Naive B cell (primary cell): ENCODE results near the gene DDX47. TPM values are rescaled to one million over a fixed set of nuclear protein-coding genes. Genes with fewer than 3 reads are reported as not detected.

Source experiments
- ATAC-seq, 2 donors: fragments of 150-1000 bp; cut with Tn5 transposase; 2 replicates each; pipeline ENCODE4 v1.10.0; 2021; ENCODE audit warnings: low read depth in 2 of 2, mild to moderate bottlenecking in 2 of 2, moderate library complexity in 2 of 2
- DNase-seq: peaks from one replicate; pipeline ENCODE4 v3.0.0; 2022
- H3K27ac Mint-ChIP-seq, 6 donors: one replicate each; pipeline ENCODE4 v1.8.0; 2020 to 2022; ENCODE audit warnings: mild to moderate bottlenecking in 6 of 6, mixed read lengths in 6 of 6, moderate library complexity in 5 of 6, inconsistent platforms in 2 of 6
- H3K27me3 Mint-ChIP-seq, 3 donors: one replicate each; pipeline ENCODE4 v1.8.0; 2021 to 2022; ENCODE audit warnings: mixed read lengths in 3 of 3, mild to moderate bottlenecking in 1 of 3
- H3K36me3 Mint-ChIP-seq, 2 donors: one replicate each; pipeline ENCODE4 v1.8.0; 2020 to 2022; ENCODE audit warnings: mixed read lengths in 2 of 2, inconsistent platforms in 1 of 2, mild to moderate bottlenecking in 1 of 2
- H3K4me1 Mint-ChIP-seq, 3 donors: one replicate each; pipeline ENCODE4 v1.8.0; 2020 to 2022; ENCODE audit warnings: mixed read lengths in 3 of 3, inconsistent platforms in 1 of 3, mild to moderate bottlenecking in 1 of 3, moderate library complexity in 1 of 3
- H3K4me3 Mint-ChIP-seq, 8 donors: one replicate each; pipeline ENCODE4 v1.8.0; 2020 to 2022; ENCODE audit warnings: mild to moderate bottlenecking in 8 of 8, mixed read lengths in 8 of 8, moderate library complexity in 8 of 8, inconsistent platforms in 2 of 8
- H3K9me3 Mint-ChIP-seq, 7 donors: one replicate each; pipeline ENCODE4 v1.8.0; 2020 to 2022; ENCODE audit warnings: mixed read lengths in 7 of 7, mild to moderate bottlenecking in 5 of 7, inconsistent platforms in 2 of 7, moderate library complexity in 1 of 7
- polyA plus RNA-seq, 6 donors: library from polyadenylated mRNA; unstranded; fragments of 300-500 nt; fragmentation: Illumina TruSeq; gene quantifications; one replicate each; pipeline ENCODE4 v1.2.3, GENCODE V29; 2021; ENCODE audit warnings: low read depth in 6 of 6

DDX47 gene
- 10 to 100 TPM; 52.0 to 98.1 (median 78.2) TPM for polyA plus RNA-seq

- DNase-seq (peak; percentile 96), ATAC-seq (peak; percentile 61 to 64)
- Mint-ChIP-seq H3K27me3 (no peaks in the 10 kb centered on the region), H3K4me3 (peak within 1 kb of the TSS; percentile 88 to 98 (median 95)), H3K4me1 (peaks cover 51 to 66% (median 51%) of the 10 kb centered on the region in 3 donors), H3K27ac (peak within 1 kb of the TSS; percentile 96 to 98 (median 98)), H3K36me3 (peaks cover 8 to 9% of the 10 kb centered on the region in 2 donors), H3K9me3 (no peaks in the 10 kb centered on the region)
These were observed at the start of gene DDX47 for GRCh38 chr12:12813120-12814101. TSS of gene DDX47 (plus strand) at chr12:12813346. CDS start at chr12:12813368, 22 bp downstream.

GRCh38 chr12:12764824-12765223 lies 48.3 kb upstream of the DDX47 start:
- Mint-ChIP-seq H3K4me1 (peaks cover 0 to 3% (median 0%) of the 10 kb centered on the region in 3 donors), H3K27ac (peak overlapping the region in 1 of 6 donors; percentile 89), H3K27me3 (no peaks in the 10 kb centered on the region), H3K36me3 (peaks cover 3 to 4% of the 10 kb centered on the region in 2 donors), H3K9me3 (peaks cover 0 to 6% (median 3%) of the 10 kb centered on the region in 7 donors), H3K4me3 (no peak overlapping the region)
- no peak for ATAC-seq
- DNase-seq, result no peak

DNA sequence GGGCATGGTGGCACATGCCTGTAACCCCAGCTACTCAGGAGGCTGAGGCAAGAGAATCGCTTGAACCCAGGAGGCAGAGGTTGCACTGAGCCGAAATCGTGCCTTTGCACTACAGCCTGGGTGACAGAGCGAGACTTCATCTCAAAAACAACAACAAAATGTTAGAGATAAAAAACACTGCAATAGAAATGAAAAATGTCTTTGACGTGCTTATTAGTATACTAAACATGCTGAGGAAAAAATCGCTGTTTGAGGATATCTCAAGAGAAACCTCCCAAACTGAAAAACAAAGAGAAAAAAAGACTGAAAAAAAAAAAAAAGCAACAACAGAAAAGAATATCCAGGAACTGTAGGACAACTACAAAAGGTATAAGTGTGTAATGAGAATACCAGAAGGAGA lies 42.9 kb upstream of the DDX47 start:
- no peak for DNase-seq
- H3K27me3 Mint-ChIP-seq, result no peaks in the 10 kb centered on the region
- H3K9me3 Mint-ChIP-seq, result peaks cover 0 to 34% (median 14%) of the 10 kb centered on the region in 7 donors
- no peak for ATAC-seq
- H3K4me3 Mint-ChIP-seq, result no peak overlapping the region
- H3K4me1 Mint-ChIP-seq, result no peaks in the 10 kb centered on the region
- no peak overlapping the region for H3K27ac Mint-ChIP-seq
- H3K36me3 Mint-ChIP-seq, result peaks cover 10 to 13% of the 10 kb centered on the region in 2 donors

- peaks cover 0 to 31% (median 11%) of the 10 kb centered on the region in 7 donors for H3K9me3 Mint-ChIP-seq
- no peak overlapping the region for H3K4me3 Mint-ChIP-seq
- H3K4me1 Mint-ChIP-seq, result no peaks in the 10 kb centered on the region
- no peak overlapping the region for H3K27ac Mint-ChIP-seq
- no peaks in the 10 kb centered on the region for H3K27me3 Mint-ChIP-seq
- no peak for ATAC-seq
- no peak for DNase-seq
- H3K36me3 Mint-ChIP-seq, result peaks cover 9 to 10% of the 10 kb centered on the region in 2 donors
These were observed 38.4 kb upstream of the DDX47 start for GRCh38 chr12:12774791-12775190.

DNA sequence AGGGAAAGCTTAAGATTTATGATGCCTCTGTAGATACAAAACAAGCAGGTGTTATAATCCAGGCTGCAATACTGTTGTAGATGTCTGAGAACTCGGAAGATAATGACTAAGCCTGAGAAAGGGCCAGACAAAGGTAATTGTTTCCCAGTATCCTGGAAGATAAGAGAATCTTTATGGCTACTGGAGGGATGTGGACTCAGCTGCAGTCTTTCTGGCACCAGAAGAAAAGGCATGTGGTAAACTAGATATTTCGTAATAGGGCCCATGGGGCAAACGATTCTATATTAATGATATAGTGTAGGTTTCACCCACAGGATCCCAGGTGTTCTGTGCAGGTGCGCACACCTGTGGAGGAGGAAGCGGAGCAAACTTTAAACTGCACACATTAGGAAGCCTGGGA lies 36.9 kb upstream of the DDX47 start:
- peaks cover 0 to 16% (median 4%) of the 10 kb centered on the region in 7 donors for H3K9me3 Mint-ChIP-seq
- peaks cover 0 to 10% of the 10 kb centered on the region in 2 donors for H3K36me3 Mint-ChIP-seq
- no peak for DNase-seq
- H3K27ac Mint-ChIP-seq, result no peak overlapping the region
- H3K4me3 Mint-ChIP-seq, result no peak overlapping the region
- no peaks in the 10 kb centered on the region for H3K27me3 Mint-ChIP-seq
- no peaks in the 10 kb centered on the region for H3K4me1 Mint-ChIP-seq
- no peak for ATAC-seq

DNA sequence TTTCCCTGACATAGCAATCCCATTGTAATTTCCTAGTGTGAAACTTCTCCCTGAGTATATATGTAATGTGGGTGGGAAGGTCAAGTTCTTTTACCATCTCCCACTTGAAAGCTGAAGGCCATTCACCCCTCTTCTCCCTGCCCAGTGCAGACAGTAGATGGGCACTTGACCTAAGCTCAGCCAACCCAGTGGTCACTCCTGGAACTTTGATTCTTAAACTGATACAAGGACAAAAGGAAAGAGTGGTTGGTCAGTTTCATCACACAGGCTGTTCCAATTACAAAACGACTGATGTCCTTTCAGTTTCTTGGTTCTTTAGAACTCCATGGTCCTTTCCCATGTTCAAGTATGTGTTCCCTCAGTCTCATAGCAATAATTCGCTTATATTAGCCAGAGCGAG lies 36.1 kb upstream of the DDX47 start:
- peaks cover 0 to 10% of the 10 kb centered on the region in 2 donors for H3K36me3 Mint-ChIP-seq

GRCh38 chr12:12779007-12779406 lies 34.1 kb upstream of the DDX47 start:
- Mint-ChIP-seq H3K4me1 (no peaks in the 10 kb centered on the region), H3K27ac (no peak overlapping the region), H3K9me3 (no peaks in the 10 kb centered on the region), H3K4me3 (no peak overlapping the region), H3K36me3 (no peaks in the 10 kb centered on the region), H3K27me3 (no peaks in the 10 kb centered on the region)
- ATAC-seq (no peak), DNase-seq (no peak)

More for the DNA sequence above, 36.1 kb upstream of the DDX47 start:
- Mint-ChIP-seq H3K4me3 (no peak overlapping the region), H3K27me3 (no peaks in the 10 kb centered on the region), H3K4me1 (no peaks in the 10 kb centered on the region), H3K27ac (peak overlapping the region in 2 of 6 donors; percentile 24 to 35), H3K9me3 (peaks cover 0 to 13% (median 3%) of the 10 kb centered on the region in 7 donors)
- ATAC-seq, result no peak
- no peak for DNase-seq

GRCh38 chr12:12779529-12779928 lies 33.6 kb upstream of the DDX47 start:
- Mint-ChIP-seq H3K27me3 (no peaks in the 10 kb centered on the region), H3K27ac (no peak overlapping the region), H3K9me3 (no peaks in the 10 kb centered on the region), H3K4me1 (no peaks in the 10 kb centered on the region), H3K4me3 (no peak overlapping the region), H3K36me3 (no peaks in the 10 kb centered on the region)
- no peak for DNase-seq
- no peak for ATAC-seq

DNA sequence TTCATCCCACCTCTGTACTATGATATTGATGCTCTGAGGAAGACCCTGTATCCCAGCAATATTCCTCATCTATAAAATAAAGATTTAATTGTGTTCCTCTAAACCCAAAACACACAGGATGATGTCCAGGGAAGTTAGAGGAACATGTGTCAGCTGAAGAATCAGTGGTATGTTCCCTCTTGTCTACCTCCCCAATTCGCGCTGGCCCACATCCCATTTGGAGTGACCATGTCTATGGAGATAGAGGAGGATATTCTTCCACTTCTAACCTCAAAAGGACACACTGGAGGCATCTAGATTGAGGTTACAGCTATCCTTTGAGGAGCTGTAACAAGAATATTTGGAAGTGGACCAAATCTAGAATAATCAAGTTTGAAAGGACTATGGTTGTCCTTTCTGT lies 29.0 kb upstream of the DDX47 start:
- DNase-seq (no peak), ATAC-seq (no peak)
- no peaks in the 10 kb centered on the region for H3K9me3 Mint-ChIP-seq
- H3K4me1 Mint-ChIP-seq, result peaks cover 0 to 20% (median 11%) of the 10 kb centered on the region in 3 donors
- H3K36me3 Mint-ChIP-seq, result no peaks in the 10 kb centered on the region
- no peaks in the 10 kb centered on the region for H3K27me3 Mint-ChIP-seq
- H3K4me3 Mint-ChIP-seq, result peak overlapping the region in 1 of 8 donors; percentile 86
- no peak overlapping the region for H3K27ac Mint-ChIP-seq

DNA sequence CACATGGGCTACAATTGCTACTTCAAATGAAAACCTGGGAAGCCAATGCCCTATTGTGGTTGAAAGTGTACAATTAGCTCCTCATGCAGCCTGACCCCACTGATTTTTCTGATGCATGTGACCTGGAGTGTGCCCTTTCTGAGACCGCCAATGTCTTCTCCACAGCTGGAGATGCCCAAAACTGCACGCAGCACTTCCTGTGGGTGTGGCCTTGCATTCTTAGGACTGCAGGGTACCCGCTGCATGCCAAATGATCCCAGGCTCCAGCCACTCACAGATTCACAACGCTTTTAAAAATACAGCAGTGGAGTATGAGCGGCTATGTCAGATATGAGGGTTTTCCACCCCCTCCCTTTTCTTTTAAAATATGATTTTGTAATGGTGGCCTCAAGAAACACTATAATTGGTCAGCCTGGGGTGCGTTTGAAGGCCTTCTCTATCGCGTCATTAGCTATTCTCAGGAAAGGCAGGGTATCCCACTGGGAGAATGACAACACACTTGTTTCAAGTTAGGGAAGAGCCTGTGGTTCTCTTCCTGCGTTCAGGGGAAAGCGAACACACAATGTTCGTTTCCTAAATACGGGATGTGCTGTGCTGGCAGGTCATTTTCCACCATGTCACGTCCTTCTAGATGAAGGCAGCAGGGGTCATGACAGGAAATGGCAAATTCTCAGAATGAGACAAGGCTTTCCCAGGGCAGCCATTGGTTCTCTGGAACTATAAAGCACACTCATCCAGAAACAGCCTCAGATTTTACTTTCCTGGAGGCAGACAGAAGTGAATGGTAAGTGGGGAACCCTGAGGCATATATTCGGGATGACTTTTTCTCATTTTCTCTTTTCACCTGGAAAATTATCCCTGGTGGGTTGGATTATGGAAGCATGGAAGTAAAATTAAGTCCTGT lies 28.0 kb upstream of the DDX47 start, which contains the start of gene APOLD1:
APOLD1 (plus strand) TSS at position 749 of the 904 bp plus-strand sequence; CDS start at position 782, 33 bp downstream.
- Mint-ChIP-seq H3K27ac (peak within 1 kb of the TSS in 4 of 6 donors; percentile 49 to 76 (median 74)), H3K36me3 (no peaks in the 10 kb centered on the region), H3K4me3 (peak within 1 kb of the TSS; percentile 78 to 92 (median 88)), H3K27me3 (no peaks in the 10 kb centered on the region), H3K4me1 (peaks cover 0 to 21% (median 11%) of the 10 kb centered on the region in 3 donors), H3K9me3 (no peaks in the 10 kb centered on the region)
- no peak for DNase-seq
- no peak for ATAC-seq

- Mint-ChIP-seq H3K4me1 (peaks cover 0 to 21% (median 11%) of the 10 kb centered on the region in 3 donors), H3K27ac (peak overlapping the region in 4 of 6 donors; percentile 9 to 76 (median 50)), H3K9me3 (no peaks in the 10 kb centered on the region), H3K27me3 (no peaks in the 10 kb centered on the region), H3K36me3 (no peaks in the 10 kb centered on the region), H3K4me3 (peak overlapping the region; percentile 78 to 92 (median 88))
- DNase-seq (no peak), ATAC-seq (peak; percentile 3 to 11)
These were observed 26.8 kb upstream of the DDX47 start for GRCh38 chr12:12786351-12786705.

- Mint-ChIP-seq H3K9me3 (no peaks in the 10 kb centered on the region), H3K27ac (peak overlapping the region in 5 of 6 donors; percentile 9 to 94 (median 93)), H3K4me1 (peaks cover 0 to 21% (median 11%) of the 10 kb centered on the region in 3 donors), H3K27me3 (no peaks in the 10 kb centered on the region), H3K36me3 (no peaks in the 10 kb centered on the region), H3K4me3 (peak overlapping the region; percentile 86 to 94 (median 88))
- peak; percentile 83 for ATAC-seq
- DNase-seq, result peak; percentile 70
These were observed 26.2 kb upstream of the DDX47 start for GRCh38 chr12:12786706-12787601.
